SHP77 (cell line): ENCODE measurements around the gene CRISP2.

Experiments
- DNase-seq, 2 experiments: peaks; one replicate each; lab custom pipeline; 2025; lab: John Stamatoyannopoulos, UW

Gene CRISP2

DNA sequence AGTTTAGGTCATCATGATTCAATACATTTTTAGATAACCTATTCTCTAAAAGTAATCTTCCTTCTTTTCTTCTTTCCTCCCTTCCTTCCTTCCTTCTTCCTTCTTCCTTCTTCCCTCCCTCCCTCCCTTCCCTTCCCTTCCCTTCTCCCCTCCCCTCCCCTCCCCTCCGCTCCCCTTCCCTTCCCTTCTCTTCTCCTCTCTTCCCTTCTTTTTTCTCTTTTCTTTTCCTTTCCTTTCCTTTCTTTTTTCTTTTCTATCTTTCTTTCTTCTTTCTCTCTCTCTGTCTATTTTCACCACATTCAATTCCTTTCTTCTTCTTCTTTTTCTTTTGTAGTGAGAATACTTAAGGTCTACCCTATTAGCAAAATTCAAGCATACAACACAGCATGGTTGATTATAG lies 59.4 kb downstream of the CRISP2 start:
- no peak for DNase-seq

DNA sequence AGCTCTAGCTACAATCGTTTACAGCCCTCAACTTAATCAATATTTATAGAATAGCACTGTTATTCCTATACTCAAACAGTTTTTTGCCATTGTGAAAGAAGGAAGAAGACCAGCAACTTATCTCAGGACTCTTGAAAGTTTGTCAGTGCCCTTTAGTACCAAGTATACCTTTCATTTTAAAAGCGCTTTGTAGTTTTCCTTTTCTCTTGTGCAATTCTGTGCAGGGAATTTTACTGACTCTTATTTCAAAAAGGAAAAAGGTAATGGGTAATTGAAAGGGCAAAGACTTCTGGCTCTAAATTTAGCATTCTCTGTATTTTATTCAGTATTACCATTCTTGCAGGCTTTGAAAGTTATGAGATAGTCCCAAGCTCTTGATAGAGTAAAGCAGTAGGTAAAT lies 59.9 kb downstream of the CRISP2 start:
- DNase-seq = no peak

DNA sequence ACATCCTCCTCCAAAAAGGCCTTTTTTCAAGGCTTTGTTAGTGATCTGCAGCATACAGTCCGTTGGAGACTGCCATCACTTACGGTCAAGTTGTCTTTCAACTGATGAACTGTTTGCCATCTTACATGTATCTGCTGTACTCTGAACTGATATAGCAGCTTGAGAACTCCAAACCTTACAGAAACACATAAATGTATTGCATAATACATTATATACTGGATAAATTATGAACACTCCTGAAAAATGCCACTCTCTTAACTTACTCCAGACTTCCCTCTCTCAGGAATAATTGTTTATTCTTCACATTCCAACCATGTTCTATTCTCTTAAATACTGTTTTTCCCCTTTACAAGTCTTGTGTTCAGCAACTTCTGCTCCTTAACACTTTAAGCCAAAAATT lies 62.1 kb downstream of the CRISP2 start:
- DNase-seq = no peak

DNA sequence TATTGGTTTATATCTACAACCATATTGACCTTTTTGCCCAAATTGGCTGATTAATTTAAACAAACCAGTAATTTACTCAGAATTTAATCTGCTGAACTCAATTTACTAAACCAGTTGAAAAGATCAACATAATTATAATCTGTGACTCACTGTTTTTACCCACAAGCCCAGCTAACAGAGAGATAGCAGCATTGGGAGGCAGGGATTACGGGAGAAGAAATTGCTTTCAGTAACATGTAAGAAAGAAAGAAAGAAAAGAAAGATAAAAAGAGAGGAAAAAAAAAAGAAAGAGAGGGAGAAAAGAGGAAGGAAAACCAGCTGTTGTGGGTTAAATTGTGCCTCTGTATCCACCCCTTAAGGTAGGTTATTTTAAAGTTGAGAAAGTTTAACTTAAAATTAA lies 63.4 kb downstream of the CRISP2 start:
- DNase-seq = no peak

DNA sequence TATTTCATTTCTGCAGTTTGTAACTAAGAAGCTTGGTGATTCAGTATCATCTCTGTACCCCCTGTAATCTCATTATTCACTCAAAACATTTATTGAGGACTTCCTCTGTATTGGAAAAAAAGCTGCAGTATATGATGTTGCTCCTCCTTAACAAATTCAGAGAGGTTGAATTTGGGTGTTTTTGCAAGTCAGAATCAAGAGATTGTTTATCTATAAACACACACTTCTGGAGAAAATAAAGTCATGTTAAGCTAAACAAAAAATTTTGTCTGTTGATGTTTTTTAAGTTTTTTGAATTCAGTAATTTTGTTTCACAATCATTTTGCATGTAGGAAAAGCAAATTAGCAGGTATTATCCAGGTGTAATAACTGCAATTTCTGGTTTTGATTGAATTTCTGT lies 65.3 kb downstream of the CRISP2 start:
- DNase-seq = no peak

DNA sequence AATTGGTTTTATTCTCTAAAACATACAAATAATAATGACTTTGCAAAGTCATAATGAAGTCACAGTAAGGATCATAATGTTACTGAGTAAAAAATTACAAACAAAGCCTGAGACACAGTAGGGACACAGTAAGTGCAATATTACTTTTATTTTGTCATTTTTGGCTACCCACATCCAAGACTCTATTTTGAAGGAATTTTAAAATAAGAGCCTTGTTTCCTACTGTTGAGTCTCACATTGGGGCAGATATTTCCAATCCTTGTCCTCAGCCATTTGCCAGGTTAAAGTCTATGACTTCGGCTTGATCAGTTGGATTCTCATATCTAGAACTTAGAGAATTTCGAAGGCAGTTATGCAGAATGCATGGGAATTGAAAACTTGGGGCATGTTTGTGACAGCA lies 65.9 kb downstream of the CRISP2 start:
- DNase-seq = no peak

DNA sequence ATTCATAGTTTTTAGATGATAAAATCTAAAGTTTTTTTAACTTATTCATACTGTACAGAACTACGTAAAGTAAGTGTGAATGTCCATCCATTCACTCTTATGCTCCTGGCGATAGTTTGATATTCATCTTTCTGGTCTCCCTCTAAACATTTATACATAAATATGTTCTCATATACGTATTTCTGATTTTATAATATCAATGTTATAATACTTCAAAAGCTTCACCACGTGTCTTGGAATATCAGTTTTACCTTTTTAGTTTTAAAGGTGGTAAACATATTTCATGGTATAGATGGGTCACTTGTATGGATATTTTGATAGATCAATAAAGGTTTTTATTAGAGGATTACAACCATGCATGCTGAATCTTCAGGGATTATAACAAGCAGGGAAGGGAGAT lies 66.4 kb downstream of the CRISP2 start:
- DNase-seq = no peak

DNA sequence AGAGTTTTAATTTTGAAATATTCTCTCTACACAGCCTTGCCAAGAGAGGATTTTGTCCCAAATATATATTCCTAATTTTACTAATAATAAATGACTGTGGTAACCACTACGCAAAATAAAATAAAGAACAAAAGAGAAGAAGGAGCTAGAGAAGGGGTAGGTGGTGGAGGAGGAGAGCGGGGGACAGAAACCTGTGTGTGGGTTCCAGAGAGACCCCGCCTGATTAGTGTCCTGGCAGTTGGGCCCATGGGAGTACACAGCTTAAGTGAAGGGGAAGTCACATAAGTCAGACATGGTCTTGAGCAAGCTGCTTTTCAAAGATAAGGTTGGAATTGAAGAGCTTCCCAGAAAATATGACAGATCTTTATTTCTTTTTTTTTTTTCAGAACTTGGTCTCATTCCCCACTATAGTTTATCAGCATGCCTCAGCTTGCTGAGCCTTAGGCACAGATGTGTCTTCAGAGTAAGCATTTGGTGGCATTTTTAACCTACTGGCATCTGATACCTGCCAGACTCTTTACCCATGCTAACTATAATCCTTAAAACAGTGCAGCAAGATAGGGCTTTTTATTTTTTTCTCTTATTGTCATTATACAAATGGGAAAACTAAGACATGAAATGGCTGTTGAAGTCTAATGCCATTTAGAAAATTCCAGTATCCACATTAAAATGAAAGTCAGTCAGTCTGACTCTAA lies 67.1 kb downstream of the CRISP2 start:
- no peak for DNase-seq

DNA sequence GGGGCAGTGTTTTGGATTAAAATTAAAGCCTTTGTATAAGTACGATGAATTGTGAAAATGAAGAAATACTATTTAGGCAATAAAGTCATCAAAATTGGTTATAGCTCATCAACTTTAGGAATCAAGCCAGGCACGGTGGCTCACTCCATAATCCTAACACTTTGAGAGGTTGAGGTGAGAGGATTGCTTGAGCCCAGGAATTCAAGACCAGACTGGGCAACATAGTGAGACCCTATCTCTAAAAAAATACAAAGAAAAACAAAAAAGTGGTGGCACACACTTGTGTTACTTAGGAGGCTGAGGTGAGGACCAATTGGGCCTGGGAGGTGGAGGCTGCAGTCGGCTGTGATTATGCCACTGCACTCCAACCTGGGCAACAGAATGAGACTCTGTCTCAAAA lies 68.2 kb downstream of the CRISP2 start:
- DNase-seq = no peak
